AG20443 (cell line): ENCODE results near the gene RAB6B.
"Not testable (repeated sequence)": the region's sequence is repeated elsewhere in the genome, so short reads cannot be mapped to it uniquely, and the experiment has no call there.

Source experiments
- DNase-seq: peaks from one replicate; pipeline ENCODE4 v3.0.0; 2012; ENCODE audit warnings: low spot score, mixed read lengths

The RAB6B gene

DNA sequence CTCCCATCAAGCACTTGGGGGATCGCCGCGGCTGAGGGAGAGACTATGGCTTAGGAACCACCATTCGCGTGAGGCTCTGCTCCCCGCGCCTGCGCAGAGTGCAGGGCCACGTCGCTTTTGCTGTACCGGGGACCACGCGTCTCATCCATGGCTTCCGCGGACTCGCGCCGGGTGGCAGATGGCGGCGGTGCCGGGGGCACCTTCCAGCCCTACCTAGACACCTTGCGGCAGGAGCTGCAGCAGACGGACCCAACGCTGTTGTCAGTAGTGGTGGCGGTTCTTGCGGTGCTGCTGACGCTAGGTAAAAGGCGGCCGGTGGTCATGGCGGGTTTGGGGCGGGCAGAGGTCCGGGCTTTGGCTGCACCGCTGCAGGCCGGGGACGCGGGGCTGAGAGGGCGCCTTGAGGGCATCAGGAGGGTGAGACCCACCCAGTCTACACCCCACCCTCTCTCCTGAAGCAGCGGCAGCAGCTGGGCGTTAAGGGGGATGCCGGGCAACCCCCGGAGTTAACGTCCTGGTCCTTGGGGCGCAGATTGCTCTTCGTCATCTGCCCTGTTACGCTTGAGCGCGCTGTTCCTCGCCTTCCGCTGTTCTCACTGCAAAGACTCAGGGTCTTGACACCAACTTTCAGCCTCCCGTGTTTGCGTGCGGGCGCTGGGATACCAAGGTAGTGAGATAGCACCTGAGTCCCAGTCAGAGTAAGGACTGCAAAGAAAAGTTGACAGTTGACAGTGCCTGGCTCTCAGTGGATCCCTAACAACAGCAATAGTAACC is 89.8 kb downstream of the RAB6B start, which contains the start of gene SRPRB:
SRPRB (plus strand) TSS at position 114 of the 774 bp plus-strand sequence; CDS start at position 148, 34 bp downstream.
- peak; percentile 99 for DNase-seq

DNA sequence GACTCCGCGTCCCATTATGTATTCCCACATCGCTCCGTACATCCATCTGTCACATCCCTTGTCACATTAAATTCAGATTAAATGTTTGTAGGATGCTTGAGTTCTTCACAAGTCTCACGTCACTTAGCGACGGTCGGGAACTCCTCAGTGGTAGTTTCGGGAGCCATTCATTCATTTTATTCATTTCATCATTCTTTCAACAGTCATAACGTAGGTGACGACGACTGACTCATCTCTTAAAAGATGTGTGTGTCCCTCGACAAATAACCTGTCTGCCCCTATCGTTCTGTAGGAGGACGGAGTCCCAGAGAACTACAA is 90.3 kb downstream of the RAB6B start:
- DNase-seq = no peak

DNA sequence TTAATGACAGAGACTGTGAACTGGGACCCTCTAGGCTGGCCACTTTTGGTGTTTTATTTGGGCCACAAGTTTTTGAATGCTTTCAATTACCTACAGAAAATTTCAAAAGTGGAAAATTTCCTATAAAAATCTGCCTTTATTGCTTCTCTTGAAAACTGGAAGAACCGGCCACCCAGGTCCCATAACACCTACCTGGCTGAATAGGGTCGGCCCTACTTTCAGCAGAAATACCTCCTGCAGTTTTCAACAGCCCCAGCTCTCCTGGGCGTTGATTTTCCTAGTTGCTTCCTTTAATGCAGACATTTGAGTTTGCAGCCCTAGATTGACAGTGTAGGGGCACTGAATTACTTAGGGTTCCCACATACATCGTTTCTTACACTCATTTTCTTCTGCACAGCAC is 90.8 kb downstream of the RAB6B start:
- no peak for DNase-seq

DNA sequence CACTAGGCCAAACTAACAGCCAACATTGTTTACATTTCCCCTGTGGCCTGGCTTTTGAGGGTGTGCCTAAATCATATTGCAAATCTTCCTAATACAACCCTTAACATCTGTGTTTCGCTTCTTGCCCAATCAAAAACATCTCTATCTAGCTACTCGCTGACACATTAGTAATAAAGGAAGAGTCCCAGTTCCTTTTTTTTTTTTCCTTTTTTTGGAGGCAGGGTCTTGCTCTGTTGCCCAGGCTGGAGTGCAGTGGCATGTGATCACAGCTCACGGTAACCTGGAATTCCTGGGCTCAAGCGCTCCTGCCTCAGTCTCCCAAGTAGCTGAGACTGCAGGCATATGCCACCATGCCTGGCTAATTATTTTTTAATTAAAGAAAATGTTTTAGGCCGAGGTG is 92.2 kb downstream of the RAB6B start:
- DNase-seq = no peak

DNA sequence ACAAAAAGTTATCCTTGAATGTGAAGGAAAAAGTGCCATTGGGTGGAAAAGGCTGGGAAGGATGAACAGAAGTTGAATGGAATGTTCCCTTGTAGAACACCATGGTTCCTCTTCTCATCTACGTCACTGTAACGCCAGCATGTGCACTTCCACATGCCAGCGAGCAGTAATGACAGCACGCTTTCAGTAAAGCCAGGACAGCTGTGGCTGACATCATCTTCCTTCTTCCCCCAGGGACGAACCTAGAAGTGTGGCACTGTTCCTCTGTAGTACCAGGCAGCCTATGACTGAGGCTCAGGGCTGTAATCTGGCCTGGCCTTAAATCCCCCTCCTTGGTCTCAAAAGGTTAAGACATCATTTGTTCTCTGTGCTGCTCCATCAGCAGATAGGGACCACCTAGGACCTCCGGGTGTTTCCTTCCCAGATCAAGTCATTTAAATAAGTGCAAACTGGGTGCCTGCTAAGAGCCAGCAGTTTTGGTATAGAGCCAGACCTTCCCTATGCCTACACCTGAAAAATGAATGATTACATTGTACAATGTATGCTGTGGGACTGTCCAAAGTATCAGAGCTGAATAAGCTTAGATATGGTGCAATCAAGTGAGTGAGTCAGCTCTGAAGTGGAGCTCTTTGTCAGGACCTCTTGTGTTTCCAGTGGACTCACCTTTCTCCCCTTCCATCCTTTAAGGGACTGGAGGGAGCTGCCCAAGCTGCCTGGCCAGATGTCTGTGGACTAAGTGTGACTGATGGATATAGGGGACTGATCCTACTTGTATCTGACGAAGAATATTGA is 95.7 kb downstream of the RAB6B start:
- DNase-seq = no peak

DNA sequence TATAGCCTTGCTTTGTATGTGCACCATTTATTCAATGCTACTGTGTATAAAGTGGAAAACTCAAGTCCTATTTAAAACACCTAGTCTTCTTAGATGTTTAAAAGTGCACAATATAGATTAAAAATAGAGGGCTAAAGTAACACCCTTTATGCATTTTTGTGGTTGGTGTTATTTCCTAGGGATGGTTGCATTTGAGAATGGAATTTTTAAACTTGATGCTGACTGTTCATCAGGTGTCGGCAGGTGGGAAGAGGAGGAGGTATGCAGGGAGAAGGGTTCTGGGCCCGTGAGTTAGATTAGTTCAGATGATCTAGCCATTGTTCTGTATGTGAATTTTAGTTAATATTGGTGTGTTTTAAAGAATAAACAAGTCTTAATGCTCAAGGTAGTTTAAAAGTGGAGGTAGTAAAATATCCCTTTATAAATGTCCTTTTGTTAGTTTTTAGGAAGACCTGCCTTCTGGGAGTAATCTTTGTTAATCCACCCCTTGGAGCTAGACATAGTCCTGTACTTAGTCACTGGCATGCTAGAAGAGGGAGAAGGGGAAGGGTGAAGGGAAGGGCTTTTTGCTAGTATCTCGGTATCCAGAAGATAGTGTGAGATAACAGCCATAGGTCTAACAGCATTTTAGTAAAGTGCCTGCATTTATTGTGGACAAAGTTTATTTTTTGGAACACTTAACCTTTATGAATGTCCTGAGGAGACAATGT is 98.1 kb downstream of the RAB6B start:
- no peak for DNase-seq

DNA sequence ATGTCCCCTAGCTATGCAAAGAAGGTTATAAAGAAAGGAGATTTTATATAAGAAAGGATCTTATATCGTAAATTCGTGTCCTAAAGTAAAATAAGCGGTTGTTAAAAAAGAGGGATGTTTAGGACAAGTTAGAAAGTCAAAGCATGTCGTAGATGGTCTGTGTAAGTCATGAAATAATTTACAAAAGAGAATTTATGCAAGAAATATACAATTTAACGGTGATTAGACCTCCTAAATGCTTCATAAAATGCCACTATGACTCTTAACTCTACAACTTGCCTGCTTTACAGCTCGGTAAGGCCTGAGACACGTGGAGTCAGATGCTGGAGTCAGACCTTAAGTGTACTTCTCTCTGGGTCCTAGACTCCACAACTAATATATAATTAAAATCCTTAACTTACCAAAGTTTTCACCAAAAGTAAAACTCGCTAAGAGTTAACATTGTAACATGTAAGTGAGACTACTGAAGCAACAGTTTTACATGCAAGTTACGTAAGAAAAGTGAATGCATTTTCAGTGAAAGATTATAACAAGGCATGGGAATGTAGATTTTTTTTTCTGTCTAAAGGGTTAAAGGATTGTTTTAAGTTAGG is 103.4 kb downstream of the RAB6B start:
- DNase-seq = no peak

DNA sequence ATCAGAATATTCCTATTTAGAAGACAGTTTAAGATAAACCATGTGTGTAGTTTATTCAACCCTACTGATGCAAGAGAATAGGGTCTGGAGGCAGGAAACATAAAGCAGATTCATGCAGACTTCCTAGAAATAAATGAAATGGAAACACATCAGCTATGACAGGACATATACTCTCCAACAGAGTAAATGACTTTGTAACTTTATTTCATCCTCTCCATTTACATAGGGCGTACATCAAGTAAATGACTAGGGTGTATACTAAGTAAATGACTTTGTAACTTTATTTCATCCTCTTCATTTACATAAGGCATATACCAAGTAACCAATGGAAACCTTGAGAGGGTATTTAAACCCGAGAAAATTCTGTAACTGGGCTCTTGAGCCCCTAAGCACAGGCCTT is 107.7 kb downstream of the RAB6B start:
- no peak for DNase-seq

DNA sequence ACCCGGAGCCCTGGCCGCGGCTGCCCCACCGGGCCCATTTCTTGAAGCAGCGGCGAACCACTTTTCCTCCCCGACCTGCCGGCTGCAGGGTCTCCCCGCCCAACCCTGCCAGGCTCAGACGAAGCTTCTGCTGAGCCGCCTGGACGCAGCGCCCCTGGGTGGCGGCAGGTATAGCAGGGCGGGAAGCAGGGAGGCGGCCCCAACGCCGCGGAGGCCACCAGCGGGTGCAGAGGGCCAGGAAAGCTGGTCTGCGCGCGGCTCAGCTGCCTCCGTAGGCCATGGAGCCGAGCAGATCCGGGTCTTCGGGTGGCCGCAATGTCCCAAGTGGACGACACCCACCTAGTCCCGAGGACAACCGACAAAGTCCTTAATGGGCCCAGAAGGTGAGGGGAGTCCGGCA is 111.9 kb downstream of the RAB6B start:
- no peak for DNase-seq

DNA sequence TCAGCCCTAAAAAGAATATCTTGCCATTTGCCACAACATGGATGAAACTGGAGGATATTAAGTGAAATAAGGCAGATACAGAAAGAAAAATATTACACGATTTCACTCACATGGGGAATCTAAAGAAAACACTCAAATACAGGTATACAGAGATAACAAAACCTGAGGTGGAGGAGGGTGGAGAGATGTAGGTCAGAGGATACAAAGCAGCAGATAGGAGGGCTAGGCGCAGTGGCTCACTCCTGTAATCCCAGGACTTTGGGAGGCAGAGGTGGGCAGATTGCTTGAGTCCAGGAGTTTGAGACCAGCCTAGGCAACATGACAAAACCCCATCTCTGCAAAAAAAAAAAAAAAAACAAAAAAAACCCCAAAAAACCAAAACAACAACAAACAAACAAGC is 113.2 kb downstream of the RAB6B start:
- DNase-seq = no peak

DNA sequence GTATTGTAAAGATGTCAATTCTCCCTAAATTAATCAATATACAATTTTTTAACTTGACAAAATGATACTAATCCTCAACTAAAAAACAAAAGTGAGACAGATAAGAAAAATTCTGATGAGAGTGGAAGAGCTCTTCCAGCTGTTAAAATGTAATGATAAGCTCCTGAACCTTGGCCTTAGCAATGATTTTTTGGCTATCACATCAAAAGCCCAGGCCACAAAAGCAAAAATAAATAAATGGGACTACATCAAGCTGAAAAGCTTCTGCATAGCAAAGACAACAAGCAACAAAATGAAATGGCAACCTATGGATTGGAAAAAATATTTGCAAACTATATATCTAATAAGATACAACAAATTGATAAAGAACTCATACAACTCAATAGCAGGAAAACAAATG is 114.1 kb downstream of the RAB6B start:
- no peak for DNase-seq

DNA sequence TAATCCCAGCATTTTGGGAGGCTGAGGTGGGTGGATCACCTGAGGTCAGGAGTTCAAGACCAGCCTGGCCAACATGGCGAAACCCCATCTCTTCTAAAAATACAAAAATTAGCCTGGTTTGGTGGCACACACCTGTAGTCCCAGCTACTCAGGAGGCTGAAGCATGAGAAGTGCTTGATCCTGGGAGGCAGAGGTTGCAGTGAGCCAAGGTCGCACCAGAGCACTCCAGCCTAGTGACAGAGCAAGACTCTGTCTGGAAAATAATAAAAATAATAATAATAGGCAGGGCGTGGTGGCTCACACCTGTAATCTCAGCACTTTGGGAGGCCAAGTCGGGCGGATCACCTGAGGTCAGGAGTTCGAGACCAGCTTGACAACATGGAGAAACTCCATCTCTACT is 114.9 kb downstream of the RAB6B start:
- not testable (repeated sequence) for DNase-seq

DNA sequence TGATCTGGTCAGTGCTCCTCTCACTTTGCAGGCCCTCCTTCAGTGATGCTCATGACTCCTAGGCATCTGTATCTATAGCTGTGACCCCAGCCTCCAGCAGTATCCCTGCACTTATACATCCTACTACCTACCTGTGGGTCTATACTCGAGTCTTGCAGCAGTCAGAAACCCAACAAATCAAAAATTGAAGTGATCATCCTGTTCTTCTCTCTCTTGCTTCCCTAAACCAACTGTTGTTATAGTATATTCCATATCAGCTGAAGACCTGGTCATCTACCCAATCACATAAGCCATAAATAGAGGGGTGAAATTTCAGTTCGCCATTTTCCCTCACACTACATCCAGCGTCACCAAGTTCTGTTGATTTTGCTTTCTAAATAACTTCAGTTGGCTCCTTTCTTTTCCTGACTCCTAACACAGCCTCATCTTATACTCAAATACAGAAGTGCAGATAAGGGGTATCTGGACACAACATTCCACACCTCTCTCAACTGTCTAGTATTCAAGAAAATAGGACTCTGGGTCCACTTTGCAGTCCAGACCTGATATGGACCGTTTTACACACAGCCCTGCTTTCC is 116.0 kb downstream of the RAB6B start:
- DNase-seq = no peak

DNA sequence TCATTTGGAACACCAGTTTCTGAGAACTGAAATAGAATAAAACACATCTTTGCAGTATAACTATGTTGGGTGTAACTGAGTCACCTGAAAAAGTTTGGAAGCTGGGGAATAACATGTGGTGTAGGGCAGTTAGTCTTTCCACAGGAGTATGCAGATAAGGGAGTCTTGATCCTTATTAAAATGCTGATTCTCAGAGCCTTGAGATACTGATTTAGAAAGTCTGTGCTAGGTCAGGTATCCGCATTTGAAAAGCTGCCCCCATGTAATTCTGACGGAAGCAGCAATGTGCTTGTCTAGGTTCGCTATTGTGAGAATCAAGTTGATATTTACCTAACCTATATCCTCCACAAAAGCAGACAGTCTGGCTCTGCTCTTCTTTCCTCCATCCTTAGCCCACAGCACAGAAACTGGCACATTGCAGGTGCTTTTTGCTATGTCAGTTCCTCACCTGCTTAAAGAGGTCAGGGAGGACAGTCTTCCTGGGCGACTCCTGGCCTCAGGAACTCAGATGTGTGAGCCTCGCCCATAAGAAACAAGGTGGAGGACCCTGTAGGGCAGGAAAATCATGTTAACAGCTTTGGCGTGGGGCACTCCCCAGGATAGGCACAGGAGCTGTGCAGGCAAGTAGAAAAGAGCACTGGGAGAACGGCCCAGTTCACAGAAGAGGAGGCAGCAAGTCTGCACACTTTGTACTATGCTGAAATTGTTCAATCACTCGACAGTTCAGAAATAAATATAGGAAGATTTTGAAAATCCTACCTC is 117.7 kb downstream of the RAB6B start:
- no peak for DNase-seq

DNA sequence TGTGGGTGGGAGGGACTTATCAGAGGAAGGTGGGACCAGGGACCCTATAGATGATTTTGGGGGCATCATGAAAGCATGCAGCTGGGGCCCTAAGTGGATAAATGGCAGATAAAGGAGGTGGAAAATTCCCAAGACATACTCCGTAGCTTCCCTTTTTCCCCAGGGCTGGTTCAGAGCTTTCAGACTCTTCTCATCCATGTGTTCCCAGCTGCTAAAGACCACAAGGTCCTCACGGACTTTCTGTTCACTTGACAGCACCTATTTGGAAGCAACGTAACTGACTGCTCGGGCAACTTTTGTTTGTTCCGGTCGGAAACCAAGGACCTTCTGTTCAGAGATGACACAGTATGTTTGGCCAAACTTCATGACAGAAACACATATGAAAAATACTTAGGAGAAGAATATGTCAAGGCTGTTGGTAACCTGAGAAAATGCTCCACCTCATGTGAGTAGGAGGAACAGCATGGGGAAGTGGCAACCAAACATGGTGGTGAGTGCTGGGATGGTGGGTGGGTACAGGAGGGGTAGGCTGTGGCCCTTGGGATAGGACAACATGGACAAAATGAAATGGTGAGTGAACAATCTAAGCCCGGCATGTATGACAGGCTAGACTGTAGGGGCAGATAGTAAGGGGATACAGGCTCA is 118.8 kb downstream of the RAB6B start:
- no peak for DNase-seq

DNA sequence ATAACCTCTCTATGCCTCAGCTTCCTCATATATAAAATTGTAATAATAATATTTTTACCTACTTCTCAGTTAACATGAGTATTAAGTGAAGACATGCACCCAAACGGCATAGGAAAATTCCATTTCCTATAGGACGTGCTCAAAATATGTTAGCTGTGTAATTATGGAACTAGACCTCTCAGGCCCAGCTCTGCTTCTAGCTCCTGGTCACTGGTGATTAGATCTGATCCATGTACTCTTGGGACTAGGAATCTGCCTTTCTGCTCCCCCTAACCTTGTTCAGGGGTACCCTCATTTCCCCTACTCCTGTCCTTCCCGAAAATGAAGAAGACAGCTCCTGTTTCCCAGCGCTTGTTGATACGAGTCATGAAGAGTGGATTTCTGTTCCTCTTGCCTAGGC is 119.8 kb downstream of the RAB6B start:
- no peak for DNase-seq

DNA sequence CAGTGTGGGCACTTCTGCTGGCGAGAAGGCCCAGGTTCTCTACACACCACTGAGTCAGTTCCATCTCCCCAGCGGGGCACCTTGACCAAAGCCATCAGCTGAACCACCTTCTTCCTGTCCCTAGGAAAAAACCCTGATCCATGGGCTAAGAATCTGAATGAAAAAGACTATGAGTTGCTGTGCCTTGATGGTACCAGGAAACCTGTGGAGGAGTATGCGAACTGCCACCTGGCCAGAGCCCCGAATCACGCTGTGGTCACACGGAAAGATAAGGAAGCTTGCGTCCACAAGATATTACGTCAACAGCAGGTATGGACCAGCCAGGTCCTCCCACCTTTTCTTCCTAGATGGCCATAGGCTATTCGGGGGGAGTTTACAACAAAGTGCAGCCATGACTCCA is 120.4 kb downstream of the RAB6B start:
- DNase-seq = no peak
